Astrocyte of the spinal cord (primary cell): ENCODE results near the gene CTSZ.
A peak's percentile ranks its signal among the peaks of the same experiment; 100 is the strongest.
"Not testable (repeated sequence)": the region's sequence is repeated elsewhere in the genome, so short reads cannot be mapped to it uniquely, and the experiment has no call there.

Experiments used
- DNase-seq: peaks from one replicate; pipeline ENCODE4 v3.0.0; 2011; ENCODE audit warnings: low read depth, low spot score
- H3K4me3 ChIP-seq: 2 replicates; pipeline ENCODE4 v1.5.1; 2011; ENCODE audit warnings: low read depth, mild to moderate bottlenecking, low read length, moderate library complexity
- CTCF ChIP-seq: IDR thresholded peaks from 2 replicates; pipeline ENCODE4 v1.5.1; 2012; ENCODE audit warnings: low read depth, mild to moderate bottlenecking, low read length, inconsistent platforms
- in situ Hi-C: cut with HindIII; loops from 2 replicates; pipeline ENCODE4 v1.10.0; 2017; ENCODE audit warnings: low sequenced_read_pairs

The CTSZ gene

GRCh38 chr20:59046862-59047261, 39.8 kb upstream of the CTSZ start:
- TF ChIP-seq CTCF: no peak
- in situ Hi-C loops: no loop called here
- no peak overlapping the region for H3K4me3 ChIP-seq
- no peak for DNase-seq

GRCh38 chr20:59044796-59045195, 37.7 kb upstream of the CTSZ start:
- H3K4me3 ChIP-seq: no peak overlapping the region
- no peak for TF ChIP-seq CTCF
- DNase-seq: no peak
- in situ Hi-C loops: no loop called here

- in situ Hi-C loops: no loop called here
- DNase-seq: no peak
- H3K4me3 ChIP-seq: no peak overlapping the region
- TF ChIP-seq CTCF: no peak
Observed at GRCh38 chr20:59044295-59044694, 37.2 kb upstream of the CTSZ start.

GRCh38 chr20:59043698-59044097, 36.6 kb upstream of the CTSZ start:
- no peak overlapping the region for H3K4me3 ChIP-seq
- no peak for TF ChIP-seq CTCF
- in situ Hi-C loops: no loop called here
- no peak for DNase-seq

- H3K4me3 ChIP-seq: peak overlapping the region; percentile 71
- in situ Hi-C loops: no loop called here
- no peak for TF ChIP-seq CTCF
- peak; percentile 90 for DNase-seq
Observed at GRCh38 chr20:59042796-59043631, 36.0 kb upstream of the CTSZ start.

GRCh38 chr20:59042151-59042795, 35.2 kb upstream of the CTSZ start, which contains the start of gene PRELID3B:
Gene PRELID3B (minus strand): TSS chr20:59042786. CDS start chr20:59042730, 56 bp downstream.
- in situ Hi-C loops: no loop called here
- DNase-seq: no peak
- peak within 1 kb of the TSS; percentile 71 for H3K4me3 ChIP-seq
- TF ChIP-seq CTCF: no peak

- in situ Hi-C loops, DNase-seq: not testable (repeated sequence)
- peak overlapping the region; percentile 71 for H3K4me3 ChIP-seq
Observed at GRCh38 chr20:59041487-59041886, 34.4 kb upstream of the CTSZ start.
